Bone marrow (tissue), 2 donors: ENCODE results near the gene ADGRL2.

Experiments
- DNase-seq, 2 donors: peaks; one replicate each; lab custom pipeline; 2025; lab: John Stamatoyannopoulos, UW

Gene ADGRL2

DNA sequence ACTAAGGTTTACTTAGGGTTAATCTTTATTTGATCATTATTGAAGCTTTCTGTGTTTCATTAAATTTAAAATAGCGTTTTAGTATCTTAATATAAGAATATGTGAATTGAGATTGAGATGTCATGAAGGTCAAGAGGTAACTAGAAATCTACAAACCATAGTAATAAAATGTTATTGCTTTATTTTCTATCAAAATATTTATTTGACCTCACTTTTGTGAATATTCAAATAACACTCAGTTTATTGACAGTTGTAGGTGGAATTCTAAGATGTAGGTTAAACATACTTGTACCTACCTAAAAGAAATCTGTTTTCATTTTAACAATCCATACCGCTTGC lies 5.7 kb downstream of the ADGRL2 start:
- DNase-seq, result no peak

- no peak for DNase-seq
Measured at GRCh38 chr1:81808760-81809159, 8.0 kb downstream of the ADGRL2 start.

DNA sequence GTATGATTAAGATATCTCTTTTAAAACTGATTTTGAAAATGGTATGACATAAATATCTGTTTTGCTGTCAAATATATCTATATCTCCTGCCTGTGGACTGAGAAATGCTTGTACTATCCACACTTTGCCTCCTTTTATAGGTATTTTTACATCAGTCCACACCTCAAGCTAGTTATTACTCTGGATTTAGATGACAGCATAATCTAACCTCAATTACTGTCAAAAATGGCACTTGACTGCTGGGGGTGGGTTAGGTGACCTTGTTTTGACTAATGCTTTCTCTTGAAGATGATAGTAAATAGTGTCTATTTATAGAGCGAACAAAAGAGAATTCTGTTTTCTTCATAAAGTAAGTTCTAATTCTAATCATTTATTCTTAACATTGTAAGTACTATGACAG lies 9.1 kb downstream of the ADGRL2 start:
- no peak for DNase-seq

- DNase-seq, result no peak
Measured at GRCh38 chr1:81811757-81812371, 11.1 kb downstream of the ADGRL2 start.

DNA sequence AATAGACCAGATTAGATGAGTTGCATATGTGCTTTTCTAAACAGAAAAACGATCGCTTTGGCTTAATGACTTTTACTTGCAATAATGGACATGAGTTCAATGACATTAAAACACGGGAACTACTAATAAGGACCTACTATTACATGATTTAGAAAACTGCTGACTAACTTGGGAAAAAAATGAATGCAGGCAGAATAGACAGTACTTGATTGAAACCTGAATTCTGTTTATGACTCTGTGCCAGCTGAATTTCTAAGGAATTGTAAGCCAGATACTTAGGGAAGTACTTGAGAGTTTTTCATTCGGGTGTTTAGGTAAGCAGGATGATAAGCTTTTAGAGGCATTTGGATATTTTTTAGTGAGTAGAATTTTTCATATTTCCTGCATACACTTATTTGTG lies 12.0 kb downstream of the ADGRL2 start:
- no peak for DNase-seq

DNA sequence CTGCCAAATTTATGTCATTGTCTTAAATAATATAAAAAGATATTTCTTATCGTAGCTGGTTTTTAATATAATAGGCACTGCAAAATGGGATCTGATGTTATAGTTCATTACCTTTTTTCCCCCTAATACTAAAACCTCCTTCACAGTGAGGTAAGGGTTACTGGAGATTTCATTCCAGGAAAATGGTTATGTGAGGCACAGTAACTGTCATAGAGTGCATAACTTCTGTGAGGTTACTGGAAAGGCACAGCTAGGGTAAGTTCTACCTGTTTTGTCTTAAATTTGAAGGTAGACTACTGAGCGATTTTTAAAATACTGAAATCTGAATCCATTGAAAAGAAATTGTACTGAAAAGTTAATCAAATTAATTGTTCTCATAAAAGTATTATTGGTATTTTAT lies 13.0 kb downstream of the ADGRL2 start:
- no peak for DNase-seq

DNA sequence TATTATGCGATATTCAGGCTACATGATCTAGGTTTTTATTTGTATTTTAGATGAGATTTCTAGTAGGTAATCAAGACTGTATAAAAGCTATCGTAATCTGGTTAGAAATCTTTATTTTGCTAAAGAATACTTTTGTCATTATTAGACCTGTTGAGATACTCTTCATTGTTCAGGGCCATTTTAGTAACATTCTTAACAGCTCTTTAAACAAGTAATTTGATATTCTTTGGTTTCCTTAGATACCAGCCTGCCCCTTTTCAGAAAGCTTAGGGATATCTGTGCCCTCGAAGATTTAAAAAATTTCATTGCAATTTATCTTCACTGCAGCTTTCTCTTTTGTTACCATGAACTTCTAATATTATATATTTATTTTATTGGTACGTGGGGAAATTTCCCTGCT lies 18.9 kb downstream of the ADGRL2 start:
- DNase-seq, result no peak

- DNase-seq, result no peak
Measured at GRCh38 chr1:81820765-81821164, 20.0 kb downstream of the ADGRL2 start.

GRCh38 chr1:81823082-81823481 lies 22.3 kb downstream of the ADGRL2 start:
- no peak for DNase-seq

GRCh38 chr1:81824759-81825158 lies 24.0 kb downstream of the ADGRL2 start:
- DNase-seq, result no peak

DNA sequence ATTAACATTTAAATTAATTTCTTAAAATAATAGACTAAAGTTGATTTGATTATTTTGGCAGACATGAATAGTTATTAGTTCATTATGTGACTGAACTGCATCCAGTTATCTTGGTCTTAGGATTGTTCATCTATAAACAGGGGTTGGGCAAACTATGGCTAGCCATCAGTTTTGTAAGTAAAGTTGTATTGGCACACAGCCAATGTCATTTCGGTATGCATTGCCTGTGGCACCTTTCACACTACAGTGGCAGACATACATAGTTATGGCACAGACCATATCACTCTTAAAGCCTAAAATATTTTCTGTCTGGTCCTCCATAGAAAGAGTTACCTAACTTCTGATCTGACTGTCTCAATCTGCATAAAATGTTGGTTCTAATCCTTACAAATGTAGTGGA lies 27.2 kb downstream of the ADGRL2 start:
- no peak for DNase-seq

GRCh38 chr1:81832573-81832972 lies 31.8 kb downstream of the ADGRL2 start:
- no peak for DNase-seq

DNA sequence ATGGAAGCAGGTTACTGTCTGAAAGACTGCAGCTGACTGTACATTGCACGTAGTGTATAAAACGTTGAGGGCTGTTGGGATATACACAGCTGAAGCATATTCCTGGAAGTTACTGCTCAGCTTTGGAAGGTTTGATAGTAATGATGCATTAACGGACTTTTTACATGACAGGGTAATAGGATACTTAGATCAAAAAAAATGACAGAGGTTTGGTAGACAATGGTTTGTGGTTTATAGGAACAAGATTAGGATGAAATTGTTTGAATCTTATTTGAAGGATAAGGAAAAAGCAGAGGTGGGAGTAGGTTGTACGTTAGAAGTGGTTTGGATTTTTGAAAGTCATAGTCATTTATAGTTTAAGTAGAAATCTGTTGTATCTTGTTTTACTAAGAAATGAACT lies 33.0 kb downstream of the ADGRL2 start:
- no peak for DNase-seq

DNA sequence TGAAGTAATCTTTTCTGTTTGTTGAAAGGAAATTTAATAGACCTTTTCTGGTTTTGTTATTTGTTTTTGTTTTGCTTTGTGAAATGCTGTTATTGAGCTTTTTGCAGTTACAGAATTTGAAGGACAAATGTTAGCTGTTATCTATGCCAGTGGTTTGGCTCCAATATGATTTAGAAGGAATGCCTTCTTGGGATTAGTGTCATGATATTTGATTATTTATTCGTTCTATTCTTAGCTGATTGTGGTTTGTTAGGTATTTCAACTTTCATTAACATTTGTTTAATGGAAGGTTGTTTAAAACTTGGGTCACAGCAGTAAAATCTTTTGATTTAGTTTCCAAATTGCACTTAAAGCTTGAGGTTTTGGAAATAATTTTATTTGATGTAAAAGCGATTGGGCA lies 33.5 kb downstream of the ADGRL2 start:
- DNase-seq, result no peak

DNA sequence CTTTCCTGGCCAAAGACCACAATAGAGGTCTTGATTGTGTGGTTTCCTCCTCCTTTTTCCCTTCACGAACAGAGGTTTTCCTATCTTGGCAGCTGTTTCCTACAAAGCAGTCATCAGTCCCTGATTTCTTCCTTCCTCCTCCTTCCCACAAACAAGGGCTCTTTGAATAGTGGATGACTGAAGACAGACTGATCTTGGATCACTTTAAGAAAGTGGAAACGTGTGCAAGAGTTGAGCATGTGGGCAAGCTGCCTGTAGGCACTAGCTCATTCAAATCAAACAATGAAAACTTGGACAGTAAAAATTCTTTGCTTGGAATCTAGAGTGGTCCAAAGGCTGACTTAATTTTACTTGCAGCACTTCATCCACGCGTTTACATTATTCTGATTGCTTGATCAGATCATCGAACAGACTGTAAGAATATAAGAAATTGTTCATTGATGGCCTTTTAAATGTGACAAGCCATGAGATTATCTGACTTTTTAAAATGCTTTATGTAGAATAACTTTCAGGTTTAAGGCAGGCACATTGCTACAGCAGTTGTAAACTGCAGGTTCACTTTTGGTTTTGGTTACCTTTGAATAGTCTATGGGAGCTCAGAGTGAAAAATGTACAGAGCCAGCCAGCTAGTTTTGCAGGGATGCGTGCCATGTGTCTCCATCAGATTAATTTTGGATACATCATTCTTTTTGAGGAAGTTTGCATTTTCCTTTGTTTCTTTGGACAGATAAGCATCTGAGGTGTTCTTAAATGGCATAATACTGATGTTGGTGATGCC lies 34.4 kb downstream of the ADGRL2 start:
- no peak for DNase-seq

GRCh38 chr1:81836007-81836626 lies 35.4 kb downstream of the ADGRL2 start:
- no peak for DNase-seq

GRCh38 chr1:81838600-81839218 lies 38.0 kb downstream of the ADGRL2 start:
- no peak for DNase-seq

DNA sequence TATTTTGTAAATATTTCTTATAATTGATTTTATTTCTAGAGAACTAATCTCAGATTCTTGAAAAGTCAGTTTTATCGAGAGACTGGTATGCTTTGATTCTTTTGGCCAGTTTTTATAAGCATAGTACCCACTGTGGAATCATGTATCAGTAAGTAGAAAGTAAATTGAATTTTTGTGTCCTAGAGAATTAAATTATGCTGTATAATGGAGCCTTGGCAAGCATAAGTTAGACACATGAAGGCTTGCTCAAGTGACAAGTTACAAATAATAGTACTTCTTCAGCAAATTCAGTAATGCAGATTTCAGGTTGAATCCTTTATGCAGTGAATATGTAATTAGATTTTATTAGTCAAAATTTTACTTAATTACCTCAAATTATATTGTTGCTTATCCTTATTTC lies 40.1 kb downstream of the ADGRL2 start:
- DNase-seq, result no peak

DNA sequence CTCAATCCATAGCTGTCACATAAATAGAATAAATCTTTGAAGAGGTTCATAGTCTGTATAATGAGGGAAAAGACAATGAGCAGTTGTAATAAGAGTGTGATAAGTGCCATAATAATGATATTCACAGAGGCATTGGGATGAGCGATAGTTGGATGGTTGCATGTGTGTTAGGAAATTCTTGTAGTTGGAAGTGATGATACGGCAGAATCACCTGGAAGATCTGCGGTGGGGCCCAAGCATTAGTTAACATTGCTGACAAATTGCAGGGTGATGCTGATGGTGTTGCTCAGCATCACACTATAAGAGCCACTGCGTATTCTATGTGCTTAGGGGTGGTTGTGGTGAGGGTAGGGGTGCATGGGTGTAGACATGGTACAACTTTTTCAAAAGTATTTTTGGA lies 41.1 kb downstream of the ADGRL2 start:
- no peak for DNase-seq

DNA sequence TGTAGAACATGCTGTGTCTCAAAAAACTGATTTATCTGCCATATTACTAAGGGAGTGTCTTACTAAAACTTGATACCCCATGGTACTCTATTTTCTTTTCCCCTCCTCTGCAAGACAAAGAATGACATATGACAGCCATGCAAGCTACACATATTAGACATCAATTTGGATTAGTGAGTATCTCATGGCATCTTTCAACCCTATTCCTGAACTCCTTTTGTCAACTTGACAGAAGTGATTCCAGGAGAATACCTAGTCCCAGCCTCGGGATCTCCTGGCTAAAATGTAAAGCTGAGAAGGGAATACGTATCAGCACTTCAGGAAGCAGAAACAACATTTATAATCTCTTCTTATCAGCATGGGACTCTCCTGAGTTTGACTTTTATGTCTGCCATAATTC lies 43.7 kb downstream of the ADGRL2 start:
- no peak for DNase-seq

DNA sequence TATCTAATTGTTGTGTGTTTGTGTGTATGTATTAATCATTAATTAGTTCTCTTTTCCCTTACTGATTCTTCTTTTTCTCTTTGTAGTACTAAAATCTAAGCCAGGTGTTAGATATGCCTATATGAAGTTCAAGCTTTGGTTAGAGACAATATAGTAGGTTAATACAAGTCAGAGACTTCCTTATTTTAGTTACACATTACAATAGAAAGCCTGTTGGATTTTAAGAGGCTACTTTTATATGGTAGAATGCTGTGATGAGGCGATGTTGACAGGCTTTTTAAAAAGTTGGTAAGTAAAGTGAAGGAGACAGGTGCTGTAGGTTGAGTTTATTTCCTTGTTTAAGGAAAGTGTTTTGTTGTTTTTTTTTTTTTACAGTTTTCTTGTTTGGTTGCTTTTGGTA lies 45.9 kb downstream of the ADGRL2 start:
- no peak for DNase-seq

GRCh38 chr1:81847063-81847462 lies 46.3 kb downstream of the ADGRL2 start:
- no peak for DNase-seq
